Measurements from ENCODE around the gene TEC. TPM values are rescaled to one million over a fixed set of nuclear protein-coding genes. Genes with fewer than 3 reads are reported as not detected.

TEC gene
- total and polyA plus RNA-seq, 2 of the 8 experiments (the other 6 are each of a cell fraction or from before 2014, with no cell fraction given) = 0.73 to 1.8 TPM

- Histone ChIP-seq H4K5ac (ENCODE audit: insufficient read length, low read depth, low read length) (no peak overlapping the region), H3K14ac (ENCODE audit: insufficient read length) (no peak overlapping the region), H2BK15ac (ENCODE audit: low read length) (no peak overlapping the region), H2BK120ac (replicated peaks; ENCODE audit: low read depth, low read length) (no peak overlapping the region), H3K79me2 (ENCODE audit: control insufficient read depth in 1 of 2, insufficient read depth in 2 of 2, low read length in 2 of 2) (no peaks in the 10 kb centered on the region), H2BK5ac (ENCODE audit: low read depth, low read length) (no peak overlapping the region), H3K4me1 (replicated peaks in 1 of 4; ENCODE audit: control insufficient read depth in 3 of 4, insufficient read depth in 4 of 4, low read length in 3 of 4) (no peaks in the 10 kb centered on the region), H3K4me3 (ENCODE audit: extremely low read depth in 1 of 4, insufficient read depth in 2 of 4, low read depth in 3 of 4, low read length in 4 of 4) (no peak overlapping the region), H3K4ac (replicated peaks; ENCODE audit: insufficient read length, low read depth, low read length) (no peak overlapping the region), H3K9ac (replicated peaks in 1 of 4; ENCODE audit: extremely low read depth in 1 of 4, low read depth in 3 of 4, low read length in 3 of 4) (no peak overlapping the region), H4K8ac (ENCODE audit: extremely low read depth, insufficient read depth, low read length) (no peak overlapping the region), H3K56ac (replicated peaks; ENCODE audit: insufficient read length, low read depth, low read length) (no peak overlapping the region), H2BK12ac (ENCODE audit: low read depth, low read length) (no peak overlapping the region), H3K79me1 (ENCODE audit: low read depth, low read length) (no peaks in the 10 kb centered on the region; the same call in 1 of the 2 replicates), H3K27me3 (replicated peaks in 1 of 4; ENCODE audit: control insufficient read depth in 3 of 4, extremely low read depth in 1 of 4, insufficient read depth in 3 of 4, low read length in 3 of 4) (no peaks in the 10 kb centered on the region), H2BK20ac (ENCODE audit: low read length) (no peak overlapping the region), H3K23me2 (ENCODE audit: low read depth, low read length) (no peaks in the 10 kb centered on the region), H3K18ac (ENCODE audit: extremely low read depth, low read length) (no peak overlapping the region), H2AFZ (ENCODE audit: low read length) (no peak overlapping the region), H2AK5ac (ENCODE audit: low read depth, low read length) (no peak overlapping the region), H3K36me3 (ENCODE audit: control insufficient read depth in 2 of 4, insufficient read depth in 4 of 4, low read length in 3 of 4) (no peaks in the 10 kb centered on the region), H4K91ac (replicated peaks; ENCODE audit: insufficient read length, low read length) (no peak overlapping the region), H3K27ac (ENCODE audit: low read depth, low read length) (no peak overlapping the region), H3K4me2 (ENCODE audit: insufficient read depth in 1 of 2, low read depth in 2 of 2, low read length in 2 of 2) (no peak overlapping the region), H3K9me3 (ENCODE audit: insufficient read depth in 2 of 2, low read depth in 1 of 2, low read length in 1 of 2) (no peaks in the 10 kb centered on the region), H3K23ac (ENCODE audit: insufficient read length) (no peak overlapping the region), H4K20me1 (replicated peaks in 1 of 2; ENCODE audit: control insufficient read depth in 1 of 2, insufficient read depth in 2 of 2, low read length in 2 of 2) (no peaks in the 10 kb centered on the region)
- DNase-seq (ENCODE audit: low read depth in 1 of 2, low spot score in 2 of 2) (no peak), FAIRE-seq (no peak)
- CTCF ChIA-PET (ENCODE audit: partially characterized antibody) = interaction anchor here (0.8 to 1.8 kb wide), 2 partner anchors 31 to 33 kb away, joined by 3 to 4 read pairs; no protein-coding TSS in a partner anchor
- 100% methylated on average over 3 of the region's 3 CpGs; no CpG with 5 or more reads in 1 of the 2 experiments for WGBS, 2 experiments (ENCODE audit: extremely low coverage in 1 of 2, insufficient coverage in 1 of 2, insufficient read length in 1 of 2, insufficient replicate concordance in 2 of 2, low coverage in 1 of 2, low lambda C conversion rate in 2 of 2, missing lambda C conversion rate in 1 of 2)
- POLR2A ChIA-PET (ENCODE audit: partially characterized antibody) = no interaction called here
- TF ChIP-seq RAD21 (IDR thresholded peaks at IDR 0.05 in 1 of 2, conservative IDR thresholded peaks at IDR 0.05 in 1 of 2; ENCODE audit: low read depth in 2 of 2, low read length in 2 of 2) (no peak), TEAD4 (IDR thresholded peaks at IDR 0.05; ENCODE audit: low read depth, low read length) (no peak), JUND (IDR thresholded peaks at IDR 0.05; ENCODE audit: low read length) (no peak), CEBPB (IDR thresholded peaks at IDR 0.05; ENCODE audit: low read depth, low read length) (no peak), SIRT6 (IDR thresholded peaks at IDR 0.05; ENCODE audit: low read length) (no peak), CREB1 (IDR thresholded peaks at IDR 0.05) (no peak), CBX5 (IDR thresholded peaks at IDR 0.05; ENCODE audit: low read depth, low read length) (no peak), ASH2L (IDR thresholded peaks at IDR 0.05; ENCODE audit: low read length) (no peak), POLR2A (IDR thresholded peaks at IDR 0.05; ENCODE audit: control extremely low read depth in 1 of 2, low read depth in 2 of 2, low read length in 2 of 2) (no peak), YY1 (IDR thresholded peaks at IDR 0.05; ENCODE audit: low read depth, low read length) (no peak), GTF2F1 (IDR thresholded peaks at IDR 0.05; ENCODE audit: borderline replicate concordance, low read depth, low read length) (no peak), CTCF (IDR thresholded peaks at IDR 0.05; ENCODE audit: control extremely low read depth in 1 of 3, insufficient read depth in 1 of 3, low read depth in 1 of 3, low read length in 3 of 3) (no peak), JUN (IDR thresholded peaks at IDR 0.05; ENCODE audit: low read depth, low read length) (no peak)
These were observed 10.7 kb downstream of the TEC start for GRCh38 chr4:48258845-48259397.

All from H1 (cell line).